Measurements from ENCODE around the gene ERBB4.

The ERBB4 gene

GRCh38 chr2:212083492-212083891 is 455.1 kb downstream of the ERBB4 start:
- Mint-ChIP-seq H3K9me3 (ENCODE audit: low read depth) (peaks cover 5% of the 10 kb centered on the region), H3K36me3 (no peaks in the 10 kb centered on the region), H3K27ac (no peak overlapping the region), H3K4me1 (ENCODE audit: low read depth) (no peaks in the 10 kb centered on the region), H3K4me3 (no peak overlapping the region), H3K27me3 (no peaks in the 10 kb centered on the region)

- Mint-ChIP-seq H3K36me3 (no peaks in the 10 kb centered on the region), H3K4me1 (ENCODE audit: low read depth) (no peaks in the 10 kb centered on the region), H3K4me3 (no peak overlapping the region), H3K27ac (no peak overlapping the region), H3K27me3 (no peaks in the 10 kb centered on the region), H3K9me3 (ENCODE audit: low read depth) (peaks cover 8% of the 10 kb centered on the region)
Observed at GRCh38 chr2:212078103-212078502, 460.5 kb downstream of the ERBB4 start.

- Mint-ChIP-seq H3K4me1 (ENCODE audit: low read depth) (no peaks in the 10 kb centered on the region), H3K27me3 (no peaks in the 10 kb centered on the region), H3K27ac (no peak overlapping the region), H3K9me3 (ENCODE audit: low read depth) (peaks cover 4% of the 10 kb centered on the region), H3K36me3 (no peaks in the 10 kb centered on the region), H3K4me3 (no peak overlapping the region)
Observed at GRCh38 chr2:212076456-212076855, 462.1 kb downstream of the ERBB4 start.

- peaks cover 10% of the 10 kb centered on the region for H3K9me3 Mint-ChIP-seq (ENCODE audit: low read depth)
- no peak overlapping the region for H3K4me3 Mint-ChIP-seq
Observed at GRCh38 chr2:212073360-212073759, 465.2 kb downstream of the ERBB4 start.

GRCh38 chr2:212066546-212066945 is 472.1 kb downstream of the ERBB4 start:
- H3K4me3 Mint-ChIP-seq = no peak overlapping the region
- H3K9me3 Mint-ChIP-seq (ENCODE audit: low read depth) = peaks cover 7% of the 10 kb centered on the region
- no peak overlapping the region for H3K27ac Mint-ChIP-seq
- no peaks in the 10 kb centered on the region for H3K4me1 Mint-ChIP-seq (ENCODE audit: low read depth)
- no peaks in the 10 kb centered on the region for H3K36me3 Mint-ChIP-seq
- H3K27me3 Mint-ChIP-seq = no peaks in the 10 kb centered on the region

More at GRCh38 chr2:212073360-212073759, 465.2 kb downstream of the ERBB4 start:
- no peaks in the 10 kb centered on the region for H3K27me3 Mint-ChIP-seq
- no peaks in the 10 kb centered on the region for H3K36me3 Mint-ChIP-seq
- H3K27ac Mint-ChIP-seq = no peak overlapping the region
- no peaks in the 10 kb centered on the region for H3K4me1 Mint-ChIP-seq (ENCODE audit: low read depth)

GRCh38 chr2:212064318-212064717 is 474.3 kb downstream of the ERBB4 start:
- Mint-ChIP-seq H3K36me3 (no peaks in the 10 kb centered on the region), H3K27ac (no peak overlapping the region)

GRCh38 chr2:212052412-212053159 is 486.0 kb downstream of the ERBB4 start:
- no peak overlapping the region for H3K27ac Mint-ChIP-seq
- peaks cover 8% of the 10 kb centered on the region for H3K9me3 Mint-ChIP-seq (ENCODE audit: low read depth)
- H3K27me3 Mint-ChIP-seq = no peaks in the 10 kb centered on the region
- H3K4me3 Mint-ChIP-seq = no peak overlapping the region
- no peaks in the 10 kb centered on the region for H3K36me3 Mint-ChIP-seq
- no peaks in the 10 kb centered on the region for H3K4me1 Mint-ChIP-seq (ENCODE audit: low read depth)

More at GRCh38 chr2:212064318-212064717, 474.3 kb downstream of the ERBB4 start:
- Mint-ChIP-seq H3K27me3 (no peaks in the 10 kb centered on the region), H3K4me1 (ENCODE audit: low read depth) (no peaks in the 10 kb centered on the region), H3K4me3 (no peak overlapping the region), H3K9me3 (ENCODE audit: low read depth) (peaks cover 7% of the 10 kb centered on the region)

- Mint-ChIP-seq H3K27me3 (no peaks in the 10 kb centered on the region), H3K4me3 (no peak overlapping the region), H3K9me3 (ENCODE audit: low read depth) (peaks cover 8% of the 10 kb centered on the region), H3K36me3 (no peaks in the 10 kb centered on the region), H3K27ac (no peak overlapping the region), H3K4me1 (ENCODE audit: low read depth) (no peaks in the 10 kb centered on the region)
Observed at GRCh38 chr2:212050871-212051270, 487.7 kb downstream of the ERBB4 start.

GRCh38 chr2:212042562-212042961 is 496.0 kb downstream of the ERBB4 start:
- Mint-ChIP-seq H3K27me3 (no peaks in the 10 kb centered on the region), H3K36me3 (no peaks in the 10 kb centered on the region), H3K4me1 (ENCODE audit: low read depth) (no peaks in the 10 kb centered on the region), H3K4me3 (no peak overlapping the region), H3K27ac (no peak overlapping the region), H3K9me3 (ENCODE audit: low read depth) (peaks cover 3% of the 10 kb centered on the region)

- Mint-ChIP-seq H3K27ac (no peak overlapping the region), H3K9me3 (ENCODE audit: low read depth) (peaks cover 3% of the 10 kb centered on the region), H3K4me3 (no peak overlapping the region), H3K4me1 (ENCODE audit: low read depth) (no peaks in the 10 kb centered on the region), H3K36me3 (no peaks in the 10 kb centered on the region), H3K27me3 (no peaks in the 10 kb centered on the region)
Observed at GRCh38 chr2:212037062-212037461, 501.5 kb downstream of the ERBB4 start.

GRCh38 chr2:212034841-212035585 is 503.6 kb downstream of the ERBB4 start:
- no peaks in the 10 kb centered on the region for H3K36me3 Mint-ChIP-seq
- no peak overlapping the region for H3K27ac Mint-ChIP-seq

GRCh38 chr2:212033888-212034287 is 504.7 kb downstream of the ERBB4 start:
- Mint-ChIP-seq H3K27me3 (no peaks in the 10 kb centered on the region), H3K36me3 (no peaks in the 10 kb centered on the region), H3K4me1 (ENCODE audit: low read depth) (no peaks in the 10 kb centered on the region), H3K9me3 (ENCODE audit: low read depth) (peaks cover 7% of the 10 kb centered on the region), H3K4me3 (no peak overlapping the region), H3K27ac (no peak overlapping the region)

More at GRCh38 chr2:212034841-212035585, 503.6 kb downstream of the ERBB4 start:
- H3K4me1 Mint-ChIP-seq (ENCODE audit: low read depth) = no peaks in the 10 kb centered on the region
- no peaks in the 10 kb centered on the region for H3K27me3 Mint-ChIP-seq
- peaks cover 4% of the 10 kb centered on the region for H3K9me3 Mint-ChIP-seq (ENCODE audit: low read depth)
- no peak overlapping the region for H3K4me3 Mint-ChIP-seq

- H3K9me3 Mint-ChIP-seq (ENCODE audit: low read depth) = peaks cover 7% of the 10 kb centered on the region
- no peak overlapping the region for H3K4me3 Mint-ChIP-seq
- no peaks in the 10 kb centered on the region for H3K4me1 Mint-ChIP-seq (ENCODE audit: low read depth)
- H3K36me3 Mint-ChIP-seq = no peaks in the 10 kb centered on the region
- no peak overlapping the region for H3K27ac Mint-ChIP-seq
- no peaks in the 10 kb centered on the region for H3K27me3 Mint-ChIP-seq
Observed at GRCh38 chr2:212032536-212033219, 505.9 kb downstream of the ERBB4 start.

GRCh38 chr2:212032032-212032431 is 506.6 kb downstream of the ERBB4 start:
- H3K36me3 Mint-ChIP-seq = no peaks in the 10 kb centered on the region
- H3K9me3 Mint-ChIP-seq (ENCODE audit: low read depth) = peaks cover 7% of the 10 kb centered on the region
- H3K4me3 Mint-ChIP-seq = no peak overlapping the region
- no peak overlapping the region for H3K27ac Mint-ChIP-seq
- H3K27me3 Mint-ChIP-seq = no peaks in the 10 kb centered on the region
- H3K4me1 Mint-ChIP-seq (ENCODE audit: low read depth) = no peaks in the 10 kb centered on the region

- Mint-ChIP-seq H3K4me3 (no peak overlapping the region), H3K27ac (no peak overlapping the region), H3K4me1 (ENCODE audit: low read depth) (no peaks in the 10 kb centered on the region), H3K9me3 (ENCODE audit: low read depth) (peaks cover 7% of the 10 kb centered on the region), H3K27me3 (no peaks in the 10 kb centered on the region), H3K36me3 (no peaks in the 10 kb centered on the region)
Observed at GRCh38 chr2:212030709-212031108, 507.9 kb downstream of the ERBB4 start.
